NCI-H446 treated with DMSO at 0.1 percent for 48 hours (cell line): ENCODE results near the gene VEGFA.
"Not testable (repeated sequence)": the region's sequence is repeated elsewhere in the genome, so short reads cannot be mapped to it uniquely, and the experiment has no call there.

Experiments
- DNase-seq: peaks from one replicate; lab custom pipeline; 2025; lab: John Stamatoyannopoulos, UW

Gene VEGFA

DNA sequence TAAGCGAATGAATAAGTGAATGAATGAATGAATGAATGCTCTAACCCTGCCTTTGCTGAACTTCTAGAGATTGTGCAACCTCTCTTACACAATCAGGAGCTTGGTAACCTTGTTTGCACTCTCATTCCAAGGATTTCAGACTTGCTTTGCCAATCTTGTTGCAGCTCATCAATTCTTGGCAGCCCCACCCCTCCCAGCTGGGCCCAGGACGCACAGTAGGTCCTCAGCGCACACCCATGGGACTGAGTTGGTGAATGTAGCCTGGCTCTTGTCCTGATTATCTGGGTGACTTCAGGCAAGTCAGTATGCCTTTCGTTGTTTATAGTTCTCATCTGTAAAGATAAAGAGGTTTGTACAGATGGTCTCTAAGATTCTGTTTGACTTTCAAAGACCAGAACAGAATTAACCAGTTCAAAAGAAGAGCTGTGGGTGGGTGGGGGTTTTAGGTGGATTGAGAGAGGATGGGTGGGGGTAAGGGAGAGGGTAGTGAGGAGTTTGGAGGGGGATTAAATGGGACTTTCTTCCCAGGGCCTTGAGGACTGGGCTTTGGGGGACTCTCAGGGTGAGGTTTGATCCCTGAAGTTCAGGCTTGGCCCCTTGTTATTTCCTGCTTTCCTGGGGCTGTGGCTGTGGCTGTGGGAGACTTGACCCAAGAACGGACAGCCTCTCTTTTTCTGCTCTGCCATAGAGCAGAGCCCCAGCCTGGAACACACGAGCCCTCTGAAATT lies 33.2 kb downstream of the VEGFA start:
- no peak for DNase-seq

DNA sequence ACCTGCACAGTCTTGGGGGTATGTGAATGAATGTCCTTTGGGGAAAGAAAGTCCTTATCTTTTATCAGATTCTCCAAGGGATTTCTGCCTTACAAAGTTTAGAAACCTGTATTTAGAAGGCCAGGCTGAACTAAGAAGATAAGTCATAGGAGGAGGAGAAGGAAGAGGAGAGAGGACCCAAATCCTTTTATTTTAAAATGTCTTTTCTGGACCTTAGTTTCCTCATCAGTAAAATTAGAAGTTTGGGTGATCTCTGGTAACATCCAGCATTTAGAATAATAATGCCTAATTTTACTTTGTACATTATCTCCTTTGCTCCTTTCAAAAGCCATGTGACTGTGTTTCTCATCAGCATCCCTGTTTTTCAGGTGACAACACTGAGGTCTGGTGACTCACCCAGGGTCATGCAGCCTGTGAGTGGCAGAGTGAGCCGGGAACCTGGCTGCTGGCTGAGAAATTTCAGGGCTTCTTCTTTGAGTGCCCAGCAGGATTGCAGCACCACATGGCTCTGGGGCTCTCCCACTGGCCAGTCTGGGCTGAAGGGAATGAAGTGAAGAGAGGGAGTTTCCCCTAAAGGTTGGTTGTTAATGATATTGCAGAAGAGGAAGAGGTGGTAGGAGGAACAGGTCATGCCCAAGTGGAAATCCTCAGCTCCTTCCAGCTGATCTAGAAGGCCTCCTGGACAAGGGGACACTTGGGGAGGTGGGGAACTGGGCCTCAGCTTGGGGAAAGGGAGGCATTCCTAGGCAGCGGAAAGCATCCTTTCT lies 34.0 kb downstream of the VEGFA start:
- DNase-seq = no peak

DNA sequence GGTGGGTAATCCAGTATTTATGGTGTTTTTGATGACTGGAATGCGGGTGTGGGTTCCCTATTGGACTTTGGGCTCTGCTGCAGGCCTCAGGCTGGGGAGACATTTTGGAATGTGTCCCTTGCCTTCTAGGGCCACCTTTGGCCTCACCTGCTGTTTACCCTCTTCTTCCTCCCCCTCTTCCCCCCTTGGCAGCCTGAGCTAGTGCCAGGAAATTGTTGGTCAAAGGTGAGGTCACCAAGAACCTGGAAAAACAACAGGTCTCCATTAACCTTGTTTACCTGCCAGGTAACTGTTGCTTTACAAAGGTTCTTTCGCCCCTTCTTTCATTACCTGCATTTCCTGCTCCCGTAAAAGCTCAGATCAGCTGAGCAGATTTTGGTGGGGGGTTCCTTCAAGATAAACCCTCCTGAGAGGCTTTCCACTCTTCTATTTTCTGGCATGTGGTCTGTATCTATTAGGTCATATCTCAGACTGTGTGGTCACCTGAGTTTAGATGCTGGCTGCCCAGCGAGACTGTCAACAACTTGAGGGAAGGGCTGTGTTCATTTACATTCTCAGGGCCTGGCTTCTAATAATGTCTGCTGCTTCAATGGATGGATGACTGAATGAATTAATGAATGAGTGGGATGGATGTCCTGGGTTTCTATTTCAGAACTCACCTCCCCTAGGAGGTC lies 34.7 kb downstream of the VEGFA start:
- DNase-seq = no peak

DNA sequence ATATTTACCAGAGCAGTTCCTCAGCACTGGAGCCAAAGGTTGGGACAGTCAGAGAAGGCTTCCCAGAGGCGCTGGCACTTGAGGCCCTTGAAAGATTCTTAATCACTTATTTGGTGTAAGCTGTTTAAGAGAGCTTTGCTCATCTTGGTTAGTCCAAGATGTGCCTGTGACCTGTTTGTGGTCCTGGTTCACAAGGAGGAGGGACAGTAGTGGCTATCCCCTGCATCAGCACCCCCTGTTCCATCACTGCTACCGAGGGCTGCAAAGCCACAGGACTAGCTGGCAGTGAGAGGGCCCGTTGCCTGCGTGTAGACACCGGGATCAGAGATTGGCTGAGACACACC lies 35.7 kb downstream of the VEGFA start:
- DNase-seq = no peak

DNA sequence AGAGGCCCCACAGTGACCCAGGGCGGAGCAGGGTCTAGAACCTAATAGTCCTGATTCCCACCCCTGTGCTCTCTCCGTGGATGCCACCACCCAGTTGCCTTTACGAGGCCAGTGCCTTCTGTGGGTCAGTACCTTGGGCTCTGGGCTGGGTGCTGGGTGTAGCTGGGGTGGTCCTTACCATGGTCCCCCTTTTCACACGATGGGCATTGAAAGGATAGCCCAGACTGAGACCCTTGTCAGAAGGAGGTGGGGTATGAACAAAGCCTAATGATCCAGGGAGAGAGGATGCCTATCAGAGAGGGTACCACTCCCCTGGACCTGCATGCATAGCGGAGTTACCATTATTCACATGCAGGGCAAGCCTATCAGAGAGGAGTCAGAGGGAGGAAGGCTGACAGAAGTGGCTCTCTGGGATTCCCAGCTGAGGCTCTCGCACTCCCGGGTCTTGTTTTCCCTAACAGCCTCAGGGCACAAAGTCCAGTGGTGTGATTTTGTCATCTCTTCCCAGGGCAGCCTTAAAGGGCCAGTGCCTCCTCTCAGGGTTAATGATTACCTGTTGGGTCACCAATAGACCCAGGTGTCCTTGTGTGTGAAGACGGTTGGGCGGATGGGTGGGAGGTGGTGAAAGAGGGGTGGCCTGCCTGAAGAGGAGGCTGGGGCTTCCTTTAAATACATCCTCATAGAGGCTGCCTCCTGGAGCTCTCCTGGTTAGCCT lies 36.2 kb downstream of the VEGFA start:
- DNase-seq = no peak

DNA sequence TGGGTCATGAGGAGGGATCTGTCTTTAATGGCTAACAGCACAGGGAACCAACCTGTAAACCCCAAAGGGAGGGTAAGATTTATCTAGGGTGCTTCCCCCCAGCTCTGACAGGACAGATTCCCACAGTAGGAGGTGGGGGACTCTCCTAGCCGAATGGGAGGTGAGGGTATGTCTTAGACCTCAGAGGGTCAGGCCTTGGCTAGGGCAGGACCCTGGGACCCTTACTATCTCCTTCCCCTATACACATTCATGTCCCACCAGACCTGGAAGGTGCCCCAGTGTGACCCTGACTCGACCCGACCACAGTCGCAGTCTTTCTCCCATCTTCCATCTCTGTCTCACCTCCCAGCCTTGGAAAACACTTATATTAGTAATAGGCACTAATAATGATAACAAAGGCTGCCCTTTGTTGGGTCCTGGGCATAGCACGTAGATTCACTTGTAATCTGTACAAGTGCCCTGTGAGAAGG lies 36.8 kb downstream of the VEGFA start:
- no peak for DNase-seq

DNA sequence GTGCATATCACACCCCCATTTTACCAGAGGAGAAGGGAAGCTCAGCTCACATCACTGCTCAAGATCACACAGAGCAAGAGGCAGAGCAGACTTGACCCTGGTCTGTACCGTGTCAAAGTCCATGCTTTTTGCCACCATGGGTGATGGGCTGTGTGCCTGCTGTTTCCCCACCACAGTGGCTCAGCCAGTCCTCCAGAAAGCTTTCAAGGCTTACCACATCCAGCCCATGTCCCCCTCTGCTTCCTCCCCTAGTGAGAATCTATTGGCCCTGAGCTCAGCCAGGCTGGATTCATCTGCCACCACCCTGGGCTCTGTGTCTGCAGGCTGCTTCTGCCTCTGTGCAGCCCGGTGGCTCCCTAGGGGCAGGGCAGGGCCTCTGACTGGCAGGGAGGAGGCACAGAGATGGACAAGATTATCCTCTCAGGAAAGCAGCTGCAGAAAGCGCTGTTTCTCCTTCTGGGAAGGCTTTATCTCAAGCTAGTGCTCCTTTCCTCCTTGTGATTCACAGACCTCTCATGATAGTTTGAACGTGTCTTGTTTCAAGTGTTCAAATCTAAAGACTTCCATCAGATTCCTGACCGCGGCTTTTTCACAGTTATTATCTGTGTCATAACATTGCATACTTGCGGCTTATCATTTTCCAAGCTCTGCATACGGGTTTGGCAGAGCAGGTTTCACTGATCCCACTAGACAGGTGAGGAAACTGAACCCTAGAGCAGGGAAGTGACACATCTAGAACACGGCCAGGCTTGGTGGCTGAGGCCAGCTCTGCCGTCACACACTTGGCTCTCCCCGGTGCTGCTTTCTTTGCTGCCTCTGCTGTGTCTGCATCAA lies 37.4 kb downstream of the VEGFA start:
- no peak for DNase-seq

DNA sequence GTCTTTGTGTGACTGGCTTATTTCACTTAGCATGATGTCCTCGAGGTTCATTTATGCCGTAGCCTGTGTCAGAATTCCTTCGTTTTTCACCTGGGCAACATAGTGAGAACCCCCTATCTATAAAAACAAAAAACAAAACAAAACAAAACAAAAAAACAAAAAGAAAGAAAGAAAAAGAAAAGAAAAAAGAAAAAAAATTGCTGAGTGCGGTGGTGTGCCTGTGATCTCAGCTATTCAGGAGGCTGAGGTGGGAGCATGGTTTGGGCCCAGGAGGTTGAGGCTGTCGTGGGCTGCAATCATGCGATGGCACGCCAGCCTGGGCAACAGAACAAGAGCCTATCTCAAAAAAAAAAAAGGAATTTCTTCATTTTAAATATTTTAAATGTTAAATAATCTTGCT lies 38.4 kb downstream of the VEGFA start:
- DNase-seq = no peak

DNA sequence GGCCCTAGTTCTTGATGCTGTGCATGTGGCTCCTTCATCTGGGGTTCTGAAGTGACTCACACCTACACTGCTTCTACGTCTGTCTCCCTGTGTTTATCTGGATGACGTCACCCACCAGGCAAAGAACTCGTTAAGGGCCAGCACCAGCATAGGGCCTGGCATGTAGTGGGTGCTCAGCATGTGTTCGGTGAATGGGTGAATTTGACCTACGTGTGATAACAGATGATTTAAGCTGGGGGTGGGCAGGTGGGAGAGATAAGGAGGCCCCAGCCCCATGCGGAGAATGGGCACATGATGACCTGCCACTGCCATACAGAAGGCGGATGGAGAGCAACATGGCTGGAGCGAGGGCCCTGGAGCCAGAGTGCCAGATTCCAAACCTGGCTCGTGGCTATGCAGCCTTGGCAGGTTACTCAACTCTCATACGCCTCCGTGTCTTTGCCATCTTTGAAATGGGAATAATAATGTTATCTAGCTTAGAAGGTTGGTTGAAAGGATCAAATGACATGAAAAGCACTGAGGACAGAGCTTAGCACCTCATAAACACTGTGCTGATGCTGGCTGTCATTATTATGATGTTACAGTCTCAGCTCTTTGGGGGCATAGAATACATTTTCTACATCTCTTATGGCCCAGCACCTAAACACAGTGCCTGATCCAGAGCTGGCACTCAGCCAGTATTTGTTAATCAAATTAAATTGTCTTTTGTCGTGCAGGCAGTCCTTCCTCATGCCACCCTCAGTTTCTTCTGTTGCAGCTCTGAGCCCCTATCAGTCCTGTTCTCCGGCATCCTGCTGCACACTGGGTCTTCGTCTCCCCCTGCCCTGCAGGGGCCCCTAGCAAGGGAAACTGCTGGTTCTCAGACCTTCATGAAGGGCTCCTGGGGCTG lies 39.6 kb downstream of the VEGFA start:
- no peak for DNase-seq

DNA sequence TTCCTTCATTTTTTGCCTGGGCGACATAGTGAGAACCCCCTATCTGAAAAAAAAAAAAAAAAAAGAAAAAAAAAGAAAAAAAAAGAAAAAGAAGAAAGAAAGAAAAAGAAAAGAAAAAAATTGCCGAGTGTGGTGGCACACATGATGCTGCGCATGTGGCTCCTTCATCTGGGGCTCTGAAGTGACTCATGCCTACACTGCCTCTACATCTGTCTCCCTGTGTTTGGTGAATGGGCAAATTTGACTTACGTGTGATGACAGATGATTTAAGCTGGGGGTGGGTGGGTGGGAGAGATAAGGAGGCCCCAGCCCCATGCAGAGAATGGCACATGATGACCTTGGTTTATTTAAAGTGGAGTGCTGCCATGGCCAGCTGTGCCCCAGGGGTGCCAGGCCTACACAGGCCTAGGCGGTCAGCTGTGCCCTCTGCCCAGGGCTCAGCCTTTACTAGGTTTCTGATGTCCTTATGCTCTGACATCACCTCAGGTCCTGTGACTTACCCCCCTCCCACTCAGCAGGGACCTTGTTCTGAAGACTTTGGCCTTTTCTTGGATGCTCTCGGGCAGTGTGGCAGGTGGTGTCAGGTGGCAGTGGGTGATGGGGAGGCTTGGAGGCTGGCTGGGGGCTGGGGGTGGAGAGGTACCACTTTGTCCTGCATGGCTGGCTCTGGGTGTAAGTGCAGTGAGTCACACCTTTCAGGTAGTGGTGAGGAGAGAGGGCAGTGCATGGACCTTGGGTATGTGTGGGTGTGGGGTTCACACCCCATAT lies 41.1 kb downstream of the VEGFA start:
- no peak for DNase-seq

DNA sequence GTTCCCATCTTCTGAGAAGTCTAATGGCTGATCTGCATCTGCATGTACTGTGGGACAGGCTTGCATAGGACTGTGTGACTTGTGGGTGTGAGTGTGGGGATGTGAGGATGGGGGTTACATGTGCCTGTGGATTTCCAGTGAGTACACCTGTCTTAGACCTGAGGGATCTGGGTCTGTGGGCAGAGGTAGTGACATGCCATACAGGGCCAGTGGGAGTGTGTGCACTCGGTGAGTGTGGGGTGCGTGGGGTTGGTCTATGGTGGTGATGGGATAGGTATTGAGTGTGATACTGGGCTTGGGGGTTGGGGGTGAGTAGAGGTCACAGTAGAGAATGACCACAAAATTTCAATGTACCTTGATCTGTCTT lies 41.7 kb downstream of the VEGFA start:
- DNase-seq = no peak

DNA sequence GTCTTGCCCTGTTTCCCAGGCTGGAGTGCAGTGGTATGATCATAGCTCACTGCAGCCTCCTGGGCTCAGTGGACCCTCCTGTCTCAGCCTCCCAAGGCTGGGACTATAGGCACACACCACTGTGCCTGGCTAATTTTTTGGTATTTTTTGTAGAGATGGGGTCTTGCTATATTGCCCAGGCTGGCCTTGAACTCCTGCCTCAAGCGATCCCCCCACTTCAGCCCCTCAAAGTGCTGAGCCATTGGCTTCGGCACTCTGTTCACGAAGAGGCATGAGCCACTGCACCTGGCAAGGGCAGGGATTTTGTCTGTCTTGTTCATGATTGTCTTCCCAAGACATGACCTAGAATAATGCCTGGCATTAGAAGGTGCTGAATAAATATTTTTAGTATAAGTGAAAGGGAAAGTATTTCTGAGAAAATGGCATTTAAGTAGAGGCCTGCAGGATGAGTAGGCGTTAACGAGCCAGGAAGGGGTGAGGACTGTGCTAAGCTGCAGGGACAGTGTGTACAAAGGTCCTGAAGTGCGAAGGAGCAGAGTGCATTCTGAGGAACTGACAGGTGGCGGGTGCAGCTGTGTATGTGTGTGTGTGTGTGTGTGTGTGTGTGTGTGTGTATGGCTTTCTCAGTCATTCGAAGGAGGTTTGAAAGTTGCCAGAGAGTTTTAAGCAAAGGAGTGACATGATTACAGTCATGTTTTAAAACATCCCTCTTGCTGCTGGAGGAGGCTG lies 43.0 kb downstream of the VEGFA start:
- no peak for DNase-seq

DNA sequence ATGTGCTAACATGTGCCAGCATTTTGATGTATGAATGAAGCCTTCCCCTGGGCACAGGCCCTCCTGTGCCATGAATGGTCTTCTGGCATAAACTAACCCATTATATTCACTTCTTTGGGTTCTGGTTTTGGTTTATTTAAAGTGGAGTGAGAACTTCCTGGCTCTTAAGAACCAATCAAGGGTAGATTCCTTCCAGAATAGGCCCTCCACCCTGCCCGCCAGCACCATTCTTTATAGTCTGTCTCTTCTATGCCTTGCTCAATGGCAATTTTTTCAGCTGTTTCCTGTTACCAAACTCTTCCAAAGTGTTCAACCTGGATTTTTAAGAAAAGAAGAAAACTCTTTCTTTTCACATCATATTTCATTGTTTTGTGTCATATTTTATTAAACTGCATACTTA lies 44.1 kb downstream of the VEGFA start:
- DNase-seq = no peak

DNA sequence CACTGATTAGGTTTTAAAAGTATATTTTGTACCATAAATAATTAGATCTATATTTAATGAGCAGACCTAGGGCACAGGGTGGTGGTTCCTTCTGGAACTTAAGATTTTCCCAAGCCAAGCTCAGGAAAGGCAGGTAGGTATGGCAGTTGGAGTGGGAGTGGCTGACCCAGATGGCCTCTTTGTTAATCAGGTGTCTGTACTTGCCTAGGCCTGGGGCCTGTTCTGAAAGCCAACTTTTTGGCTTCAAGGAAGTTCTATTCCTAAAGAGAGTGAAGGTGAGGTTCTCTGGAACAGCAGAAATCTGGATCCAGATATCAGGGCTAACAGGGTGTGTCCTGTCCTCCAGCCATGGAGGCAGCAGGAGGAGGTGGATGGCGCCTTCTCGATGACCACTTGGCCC lies 44.9 kb downstream of the VEGFA start:
- no peak for DNase-seq

DNA sequence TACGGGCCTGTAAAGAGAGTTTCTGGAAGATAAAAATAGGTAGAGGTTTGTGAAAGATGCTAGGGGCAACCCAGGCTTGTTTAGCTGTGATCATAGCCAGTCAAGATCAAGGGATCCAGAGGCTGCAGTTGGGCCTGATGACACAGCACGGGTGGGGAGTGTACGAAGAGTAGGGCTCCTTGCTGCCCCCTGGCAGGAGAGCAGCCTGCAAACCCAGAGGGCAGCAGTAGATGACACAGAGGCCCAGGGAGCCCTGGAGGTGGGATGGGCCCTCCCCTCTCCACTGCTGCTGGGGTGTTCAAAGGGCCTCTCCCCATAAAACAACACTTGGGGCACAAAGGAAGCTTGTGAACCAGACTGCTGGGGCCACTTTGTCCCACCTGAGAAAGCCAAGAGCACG lies 47.2 kb downstream of the VEGFA start:
- DNase-seq = no peak

DNA sequence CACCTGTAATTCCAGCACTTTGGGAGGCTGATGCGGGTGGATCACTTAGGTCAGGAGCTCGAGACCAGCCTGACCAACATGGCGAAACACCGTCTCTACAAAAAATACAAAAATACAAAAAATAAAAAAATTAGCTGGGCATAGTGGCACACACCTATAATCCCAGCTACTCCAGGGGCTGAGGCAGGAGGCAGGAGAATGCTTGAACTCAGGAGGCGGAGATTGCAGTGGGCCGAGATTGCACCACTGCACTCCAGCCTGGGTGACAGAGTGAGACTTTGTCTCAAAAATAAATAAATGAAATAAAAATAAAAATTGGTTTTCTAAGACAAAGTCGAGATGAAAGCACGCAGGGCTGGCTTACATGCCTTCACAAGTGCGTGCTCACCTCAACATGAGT lies 49.0 kb downstream of the VEGFA start:
- DNase-seq = not testable (repeated sequence)

DNA sequence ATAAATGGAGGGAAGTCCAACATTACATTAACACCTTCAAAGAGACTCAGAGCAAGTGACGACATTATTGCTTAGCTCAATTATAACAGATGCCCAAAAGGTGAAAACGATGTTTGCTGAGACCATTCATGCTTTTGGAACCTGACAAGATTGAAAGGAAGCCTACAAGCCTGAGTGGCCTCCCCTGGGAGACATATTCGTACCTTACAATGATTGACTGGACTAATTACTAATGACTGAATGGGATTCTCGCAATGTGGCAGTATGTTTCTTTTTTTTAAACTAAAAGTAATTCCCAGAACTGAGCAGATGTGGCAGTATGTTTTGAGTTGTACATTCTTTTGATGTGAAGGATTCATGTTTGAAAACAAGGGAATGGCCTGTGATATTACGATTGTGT lies 49.9 kb downstream of the VEGFA start:
- DNase-seq = no peak

DNA sequence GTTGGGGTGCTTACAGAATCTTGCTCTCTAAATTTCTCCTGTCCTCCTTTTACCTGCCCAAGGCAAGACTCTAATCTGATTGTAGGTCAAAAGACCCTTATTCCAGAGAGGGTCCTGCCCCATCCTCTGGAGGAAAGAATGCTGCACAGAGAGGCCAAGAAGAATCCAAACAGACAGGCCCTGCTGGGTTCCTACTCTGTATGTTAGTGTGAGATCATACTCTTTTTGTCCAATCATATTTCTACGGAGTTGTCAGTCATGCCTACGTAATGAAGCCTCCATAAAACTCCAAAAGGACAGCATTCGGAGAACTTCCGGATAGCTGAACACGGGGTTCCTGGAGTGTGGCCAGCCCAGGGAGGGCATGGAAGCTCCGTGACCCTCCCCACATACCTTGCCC lies 50.5 kb downstream of the VEGFA start:
- DNase-seq = no peak
